ENCODE results near the gene ANKS3.

- TF ChIP-seq CTCF (IDR thresholded peaks at IDR 0.05) = no peak
- no peak for TF ChIP-seq POLR2A (IDR thresholded peaks at IDR 0.05)
Observed at GRCh38 chr16:4704913-4705312, 29.2 kb downstream of the ANKS3 start.
